ENCODE data around the gene ZC3H10.

The ZC3H10 gene

GRCh38 chr12:56143870-56144269 is 25.8 kb downstream of the ZC3H10 start:
- ChIA-PET POLR2A (interaction anchor here (1.1 to 1.6 kb wide), 3 partner anchors 10 to 26 kb away, joined by 3 to 4 read pairs (median 3); partner anchors contain the start of gene ZC3H10), CTCF (interaction anchor here (0.9 to 2.2 kb wide), 5 partner anchors 11 to 46 kb away, joined by 3 to 7 read pairs (median 3); partner anchors contain the start of genes ESYT1 and SMARCC2)
- H3K4me3 ChIP-seq (ENCODE audit: low read depth, low read length): no peak overlapping the region
- DNase-seq (ENCODE audit: low read depth, low spot score): no peak
- TF ChIP-seq CTCF (IDR thresholded peaks at IDR 0.05; ENCODE audit: insufficient read depth, low read length, missing control alignments): no peak

- CTCF ChIA-PET: interaction anchor here (0.9 kb wide), 1 partner anchor 147 kb away, joined by 3 read pairs; no protein-coding TSS in a partner anchor
- no peak for TF ChIP-seq CTCF (IDR thresholded peaks at IDR 0.05; ENCODE audit: insufficient read depth, low read length, missing control alignments)
- POLR2A ChIA-PET: interaction anchor here (1.6 kb wide), 1 partner anchor 27 kb away, joined by 3 read pairs; the partner anchor contains the start of gene ZC3H10
- DNase-seq (ENCODE audit: low read depth, low spot score): no peak
- no peak overlapping the region for H3K4me3 ChIP-seq (ENCODE audit: low read depth, low read length)
These were observed 27.2 kb downstream of the ZC3H10 start for GRCh38 chr12:56145217-56145616.

- no peak overlapping the region for H3K4me3 ChIP-seq (ENCODE audit: low read depth, low read length)
- DNase-seq (ENCODE audit: low read depth, low spot score): no peak
- CTCF ChIA-PET: no interaction called here
- POLR2A ChIA-PET: interaction anchor here (0.6 to 0.8 kb wide), 2 partner anchors 19 to 50 kb away, joined by 3 read pairs; partner anchors contain the start of gene ESYT1
- no peak for TF ChIP-seq CTCF (IDR thresholded peaks at IDR 0.05; ENCODE audit: insufficient read depth, low read length, missing control alignments)
These were observed 28.7 kb downstream of the ZC3H10 start for GRCh38 chr12:56146492-56147460.

DNA sequence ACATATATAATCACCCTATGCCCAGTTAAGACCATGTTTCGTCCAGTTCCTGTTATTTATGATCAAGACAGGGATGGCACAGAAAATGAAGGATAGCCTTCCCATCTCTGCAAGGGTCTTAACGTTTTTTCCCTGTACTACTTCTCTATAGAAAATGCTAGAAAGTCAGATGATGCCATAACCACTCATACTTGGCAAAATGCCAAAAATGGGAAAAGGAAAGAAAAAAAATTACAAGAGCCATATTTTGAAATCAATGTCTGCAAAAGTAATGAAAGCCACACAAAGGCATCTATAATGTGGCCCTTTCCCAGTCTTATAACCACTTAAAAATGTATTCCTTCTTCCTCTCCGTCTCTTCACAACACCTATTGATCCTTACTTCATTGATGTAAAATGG is 32.5 kb downstream of the ZC3H10 start:
- no peak for TF ChIP-seq CTCF (IDR thresholded peaks at IDR 0.05; ENCODE audit: insufficient read depth, low read length, missing control alignments)
- POLR2A ChIA-PET: interaction anchor here (0.7 kb wide), 1 partner anchor 33 kb away, joined by 4 read pairs; the partner anchor contains the start of gene ZC3H10
- H3K4me3 ChIP-seq (ENCODE audit: low read depth, low read length): no peak overlapping the region
- DNase-seq (ENCODE audit: low read depth, low spot score): no peak
- CTCF ChIA-PET: interaction anchor here (0.6 to 1.3 kb wide), 3 partner anchors 22 to 138 kb away, joined by 3 to 7 read pairs (median 3); partner anchors contain the start of genes ESYT1 and SMARCC2

- peak overlapping the region; percentile 68 for H3K4me3 ChIP-seq (ENCODE audit: low read depth, low read length)
- POLR2A ChIA-PET: interaction anchor here (0.7 to 1.4 kb wide), 3 partner anchors 11 to 24 kb away, joined by 3 to 5 read pairs (median 5); partner anchors contain the start of gene ESYT1
- no peak for DNase-seq (ENCODE audit: low read depth, low spot score)
- CTCF ChIA-PET: interaction anchor here (0.9 to 1.3 kb wide), 4 partner anchors 21 to 38 kb away, joined by 3 to 7 read pairs (median 4); partner anchors contain the start of genes ESYT1 and SMARCC2
- TF ChIP-seq CTCF (IDR thresholded peaks at IDR 0.05; ENCODE audit: insufficient read depth, low read length, missing control alignments): peak; percentile 20
These were observed 33.6 kb downstream of the ZC3H10 start for GRCh38 chr12:56151672-56152131.
